Esophagus muscularis mucosa (tissue), 4 donors: ENCODE results near the gene PRELID3B. TPM values are rescaled to one million over a fixed set of nuclear protein-coding genes. Genes with fewer than 3 reads are reported as not detected.
"Not testable (repeated sequence)": the region's sequence is repeated elsewhere in the genome, so short reads cannot be mapped to it uniquely, and the experiment has no call there.

Experiments
- DNase-seq: peaks from one replicate; pipeline ENCODE4 v3.0.0-alpha.2; 2017; ENCODE audit errors: extremely low spot score
- H3K27ac ChIP-seq, 4 donors: fragments of 200-600 bp; sonication (generic); replicated peaks in 1 of 4; 1 replicate in 3 of 4; 2 replicates in 1 of 4; pipeline ENCODE4 v1.5.1; 2016 to 2019; ENCODE audit warnings: mild to moderate bottlenecking in 1 of 4
- H3K27me3 ChIP-seq, 4 donors: fragments of 200-600 bp; sonication (generic); one replicate each; pipeline versions ENCODE4 v1.5.1 to v1.6.0; 2016 to 2019
- H3K36me3 ChIP-seq, 4 donors: fragments of 200-600 bp; sonication (generic); one replicate each; pipeline ENCODE4 v1.5.1; 2016 to 2019
- H3K4me1 ChIP-seq, 4 donors: fragments of 200-600 bp; sonication (generic); one replicate each; pipeline ENCODE4 v1.5.1; 2016 to 2019
- H3K4me3 ChIP-seq, 4 donors: fragments of 200-600 bp; sonication (generic); 1 replicate in 2 of 4; 2 replicates in 2 of 4; pipeline ENCODE4 v1.5.1; 2016 to 2019; ENCODE audit warnings: mild to moderate bottlenecking in 4 of 4, moderate library complexity in 1 of 4
- H3K9me3 ChIP-seq, 4 donors: fragments of 200-600 bp; sonication (generic); 1 replicate in 3 of 4; 2 replicates in 1 of 4; pipeline ENCODE4 v1.5.1; 2016 to 2019
- EP300 ChIP-seq: sonication (generic); formaldehyde crosslinking; IDR thresholded peaks from one replicate; pipeline ENCODE4 v1.6.1; 2017; ENCODE audit warnings: antibody characterized with exemption
- POLR2A ChIP-seq: fragments of 450-650 bp; IDR thresholded peaks from one replicate; pipeline ENCODE4 v1.6.1; 2017; ENCODE audit warnings: antibody characterized with exemption, moderate library complexity, mild to moderate bottlenecking, low read depth
- POLR2AphosphoS5 ChIP-seq, 2 donors: sonication (generic); formaldehyde crosslinking; IDR thresholded peaks; one replicate each; pipeline ENCODE4 v1.6.1; 2017; ENCODE audit warnings: antibody characterized with exemption in 2 of 2
- WGBS: methylation state at CpG from one replicate; pipeline ENCODE4 v1.1.5; 2018; 5-methylcytosine and 5-hydroxymethylcytosine counted together
- intact Hi-C: fragments of 100-400 bp; cut with DNase I; formaldehyde crosslinking; loops from one replicate; pipeline ENCODE4 v1.15.1; 2023
- total RNA-seq, 4 donors: library from RNA; depleted of rRNA; stranded (reverse); fragments of >200 nt; gene quantifications; one replicate each; pipeline versions ENCODE4 v1.1.0 to v1.2.1, GENCODE V29; 2016
- TF ChIP-seq, protein P1 (sequence below), 3 experiments: fragments of 200-600 bp in 2 of 3; fragments of 450-650 bp in 1 of 3; sonication (generic) in 2 of 3; IDR thresholded peaks; one replicate each; pipeline ENCODE4 v1.5.1; 2017 to 2019; ENCODE audit warnings: antibody characterized with exemption in 3 of 3, mild to moderate bottlenecking in 2 of 3, moderate library complexity in 1 of 3

PRELID3B gene
- total RNA-seq, 4 donors from 2014 or later: 32.0 to 48.4 (median 36.6) TPM

- TF ChIP-seq EP300: no peak
- Histone ChIP-seq H3K27me3 (peaks cover 0 to 8% (median 0%) of the 10 kb centered on the region in 4 donors), H3K4me3 (no peak overlapping the region), H3K27ac (no peak overlapping the region), H3K4me1 (peaks cover 10 to 11% (median 10%) of the 10 kb centered on the region in 4 donors), H3K9me3 (no peaks in the 10 kb centered on the region), H3K36me3 (no peaks in the 10 kb centered on the region)
- intact Hi-C loops: no loop called here
- DNase-seq: no peak
- 95% methylated on average over 3 of the region's 3 CpGs for WGBS
These were observed 4.3 kb upstream of the PRELID3B start for GRCh38 chr20:59046862-59047261.

DNA sequence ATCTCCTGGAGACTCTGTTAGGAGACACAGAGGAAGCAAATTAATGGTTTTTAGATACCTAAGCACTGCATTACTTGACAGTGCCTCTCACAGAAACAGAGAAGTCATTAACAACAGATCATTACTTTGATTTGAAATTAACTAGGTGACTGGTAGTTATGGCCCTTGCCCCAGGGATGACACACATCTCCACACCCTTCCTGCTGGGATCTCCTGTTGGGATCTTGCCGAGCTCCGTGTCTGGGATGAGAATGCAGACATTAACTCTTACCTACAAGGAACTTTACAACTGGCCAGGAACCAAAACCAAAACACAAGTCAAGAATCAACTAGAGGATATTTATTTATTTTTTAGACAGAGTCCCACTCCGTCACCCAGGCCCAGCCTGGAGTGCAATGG lies 2.2 kb upstream of the PRELID3B start:
- Histone ChIP-seq H3K27ac (no peak overlapping the region), H3K4me3 (no peak overlapping the region), H3K27me3 (no peaks in the 10 kb centered on the region), H3K9me3 (no peaks in the 10 kb centered on the region), H3K4me1 (peaks cover 30 to 31% (median 31%) of the 10 kb centered on the region in 4 donors), H3K36me3 (peaks cover 0 to 9% (median 0%) of the 10 kb centered on the region in 4 donors)
- peak; percentile 24 for DNase-seq
- TF ChIP-seq POLR2AphosphoS5 (IDR thresholded peaks at IDR 0.05): no peak
- TF ChIP-seq, protein P1, sequence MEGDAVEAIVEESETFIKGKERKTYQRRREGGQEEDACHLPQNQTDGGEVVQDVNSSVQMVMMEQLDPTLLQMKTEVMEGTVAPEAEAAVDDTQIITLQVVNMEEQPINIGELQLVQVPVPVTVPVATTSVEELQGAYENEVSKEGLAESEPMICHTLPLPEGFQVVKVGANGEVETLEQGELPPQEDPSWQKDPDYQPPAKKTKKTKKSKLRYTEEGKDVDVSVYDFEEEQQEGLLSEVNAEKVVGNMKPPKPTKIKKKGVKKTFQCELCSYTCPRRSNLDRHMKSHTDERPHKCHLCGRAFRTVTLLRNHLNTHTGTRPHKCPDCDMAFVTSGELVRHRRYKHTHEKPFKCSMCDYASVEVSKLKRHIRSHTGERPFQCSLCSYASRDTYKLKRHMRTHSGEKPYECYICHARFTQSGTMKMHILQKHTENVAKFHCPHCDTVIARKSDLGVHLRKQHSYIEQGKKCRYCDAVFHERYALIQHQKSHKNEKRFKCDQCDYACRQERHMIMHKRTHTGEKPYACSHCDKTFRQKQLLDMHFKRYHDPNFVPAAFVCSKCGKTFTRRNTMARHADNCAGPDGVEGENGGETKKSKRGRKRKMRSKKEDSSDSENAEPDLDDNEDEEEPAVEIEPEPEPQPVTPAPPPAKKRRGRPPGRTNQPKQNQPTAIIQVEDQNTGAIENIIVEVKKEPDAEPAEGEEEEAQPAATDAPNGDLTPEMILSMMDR (IDR thresholded peaks at IDR 0.05): no peak
- TF ChIP-seq POLR2A: no peak
- TF ChIP-seq EP300: no peak
- intact Hi-C loops: loop anchor here (5.0 kb wide), 1 partner anchor 157 kb away; no protein-coding TSS in a partner anchor
- WGBS: 77% methylated on average over 3 of the region's 3 CpGs

DNA sequence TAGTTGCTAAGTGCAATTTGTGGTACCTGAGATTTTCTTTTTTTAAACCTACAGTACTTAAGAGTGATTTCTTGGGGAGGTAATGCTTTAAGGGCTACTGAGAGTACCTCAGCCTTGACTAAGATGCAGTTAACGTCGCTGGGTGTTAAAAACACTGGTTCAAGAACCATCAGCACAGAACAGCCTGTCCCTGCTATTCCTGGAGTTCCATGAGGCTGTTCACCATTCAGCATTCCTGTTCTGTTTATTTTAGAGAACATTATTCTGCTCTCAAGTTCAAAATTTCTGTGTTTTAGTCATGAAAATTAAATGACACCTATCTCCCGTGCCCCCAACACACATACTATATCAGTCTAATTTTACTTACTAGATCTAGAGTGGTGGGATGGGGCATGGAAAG lies 1.7 kb upstream of the PRELID3B start:
- WGBS: 96% methylated on average over 3 of the region's 3 CpGs
- peaks cover 32 to 36% (median 35%) of the 10 kb centered on the region in 4 donors for H3K4me1 ChIP-seq
- peak; percentile 34 for DNase-seq
- no peaks in the 10 kb centered on the region for H3K9me3 ChIP-seq
- H3K27me3 ChIP-seq: no peaks in the 10 kb centered on the region
- no peak overlapping the region for H3K4me3 ChIP-seq
- TF ChIP-seq POLR2A (no peak), POLR2AphosphoS5 (IDR thresholded peaks at IDR 0.05) (no peak), EP300 (no peak)
- TF ChIP-seq, protein P1 (IDR thresholded peaks at IDR 0.05): no peak
- intact Hi-C loops: loop anchor here (5.0 kb wide), 1 partner anchor 157 kb away; no protein-coding TSS in a partner anchor
- H3K27ac ChIP-seq: no peak overlapping the region
- peaks cover 0 to 9% (median 0%) of the 10 kb centered on the region in 4 donors for H3K36me3 ChIP-seq

GRCh38 chr20:59043698-59044097 lies 1.1 kb upstream of the PRELID3B start:
- peaks cover 32 to 41% (median 37%) of the 10 kb centered on the region in 4 donors for H3K4me1 ChIP-seq
- no peaks in the 10 kb centered on the region for H3K9me3 ChIP-seq
- no peaks in the 10 kb centered on the region for H3K27me3 ChIP-seq
- peak; percentile 87 for DNase-seq
- intact Hi-C loops: loop anchor here (5.0 kb wide), 1 partner anchor 156 kb away; no protein-coding TSS in a partner anchor
- WGBS: 89% methylated on average over 3 of the region's 3 CpGs
- H3K4me3 ChIP-seq: no peak overlapping the region
- H3K36me3 ChIP-seq: peaks cover 0 to 9% (median 0%) of the 10 kb centered on the region in 4 donors
- H3K27ac ChIP-seq: peak overlapping the region; percentile 78 to 85 (median 80)
- TF ChIP-seq EP300 (no peak), POLR2A (no peak), POLR2AphosphoS5 (IDR thresholded peaks at IDR 0.05) (no peak)
- TF ChIP-seq, protein P1 (IDR thresholded peaks at IDR 0.05): no peak

DNA sequence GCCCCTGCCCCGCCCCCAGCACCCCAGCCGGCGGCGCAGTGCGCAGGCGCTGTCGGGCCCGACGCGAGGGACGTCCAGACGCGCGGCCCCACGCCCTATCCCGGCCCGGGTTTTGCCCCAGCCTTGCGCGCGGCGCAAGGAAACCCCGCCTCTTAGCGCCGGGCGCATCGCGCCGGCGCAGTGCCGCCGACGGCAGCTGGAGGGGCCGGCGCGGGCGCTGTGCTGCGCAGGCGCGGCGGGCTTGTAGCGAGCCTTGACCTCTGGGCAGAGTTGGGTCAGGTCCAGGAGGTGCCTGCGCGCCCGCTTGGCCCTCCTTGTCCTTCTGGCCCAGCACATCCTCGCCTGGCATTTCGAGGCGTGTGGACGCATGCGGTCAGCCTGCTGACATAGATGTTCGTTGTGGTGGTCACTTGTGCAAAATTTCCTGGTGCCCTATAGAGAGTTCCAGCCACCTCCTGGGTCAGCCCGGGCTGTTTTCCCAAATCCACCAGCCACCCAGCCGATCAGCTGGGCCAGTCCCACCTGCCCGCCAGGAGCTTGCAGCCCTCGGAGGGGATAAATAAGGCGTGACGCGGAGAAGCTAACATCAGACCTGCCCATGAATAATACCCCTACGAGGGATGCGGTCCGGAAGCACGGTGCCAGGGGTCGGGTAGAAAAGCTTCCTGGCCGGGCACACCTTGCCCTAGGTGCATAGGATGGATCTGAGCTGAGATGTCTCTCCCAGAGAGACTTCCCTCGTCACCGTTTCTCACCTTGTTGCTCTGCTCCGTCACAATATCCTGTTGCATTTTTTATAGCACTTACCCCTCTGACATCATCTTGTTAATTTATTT lies 428 bp upstream of the PRELID3B start:
- peak; percentile 66 to 74 for TF ChIP-seq POLR2AphosphoS5 (IDR thresholded peaks at IDR 0.05)
- TF ChIP-seq, protein P1 (IDR thresholded peaks at IDR 0.05): peak in 2 of 3 experiments; percentile 6 to 21
- TF ChIP-seq POLR2A: no peak
- no peak for TF ChIP-seq EP300
- 52% methylated on average over 24 of the region's 66 CpGs for WGBS
- intact Hi-C loops: loop anchor here (5.0 kb wide), 1 partner anchor 156 kb away; no protein-coding TSS in a partner anchor
- peaks cover 0 to 12% (median 2%) of the 10 kb centered on the region in 4 donors for H3K36me3 ChIP-seq
- H3K4me1 ChIP-seq: peaks cover 32 to 41% (median 37%) of the 10 kb centered on the region in 4 donors
- peak overlapping the region; percentile 63 to 88 (median 78) for H3K4me3 ChIP-seq
- H3K27ac ChIP-seq: peak overlapping the region; percentile 78 to 85 (median 80)
- DNase-seq: peak; percentile 97
- H3K9me3 ChIP-seq: no peaks in the 10 kb centered on the region
- H3K27me3 ChIP-seq: no peaks in the 10 kb centered on the region

DNA sequence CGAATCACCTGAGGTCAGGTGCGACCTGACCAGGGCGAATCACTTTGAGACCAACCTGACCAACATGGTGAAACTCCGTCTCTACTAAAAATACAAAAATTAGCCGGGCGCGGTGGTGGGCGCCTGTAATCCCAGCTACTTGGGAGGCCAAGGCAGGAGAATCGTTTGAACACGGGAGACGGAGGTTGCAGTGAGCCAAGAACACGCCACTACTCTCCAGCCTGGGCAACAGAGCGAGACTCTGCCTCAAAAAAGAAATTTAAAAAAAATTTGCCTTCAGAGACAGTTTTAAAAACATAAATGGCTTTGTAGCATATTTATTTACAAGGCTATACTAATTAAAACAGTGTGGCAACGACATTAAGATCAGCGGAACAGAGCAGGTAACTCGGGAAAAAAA lies 1.1 kb downstream of the PRELID3B start:
- Histone ChIP-seq H3K36me3 (peaks cover 11 to 28% (median 16%) of the 10 kb centered on the region in 4 donors), H3K4me1 (peaks cover 32 to 41% (median 37%) of the 10 kb centered on the region in 4 donors), H3K27ac (peak overlapping the region in 3 of 4 donors; percentile 79 to 85 (median 81)), H3K4me3 (peak overlapping the region; percentile 63 to 88 (median 78))
- not testable (repeated sequence) for H3K9me3 ChIP-seq, DNase-seq, H3K27me3 ChIP-seq
- intact Hi-C loops: loop anchor here (5.0 kb wide), 1 partner anchor 154 kb away; no protein-coding TSS in a partner anchor
- WGBS: 88% methylated on average over 14 of the region's 16 CpGs
